Activated CD4-positive, alpha-beta T cell treated with anti-CD3 and anti-CD28 coated beads for 1 hour (primary cell): ENCODE results near the gene COX7A1.

Experiments
- DNase-seq: peaks from one replicate; pipeline ENCODE4 v3.0.0-alpha.2; 2020

COX7A1 gene

DNA sequence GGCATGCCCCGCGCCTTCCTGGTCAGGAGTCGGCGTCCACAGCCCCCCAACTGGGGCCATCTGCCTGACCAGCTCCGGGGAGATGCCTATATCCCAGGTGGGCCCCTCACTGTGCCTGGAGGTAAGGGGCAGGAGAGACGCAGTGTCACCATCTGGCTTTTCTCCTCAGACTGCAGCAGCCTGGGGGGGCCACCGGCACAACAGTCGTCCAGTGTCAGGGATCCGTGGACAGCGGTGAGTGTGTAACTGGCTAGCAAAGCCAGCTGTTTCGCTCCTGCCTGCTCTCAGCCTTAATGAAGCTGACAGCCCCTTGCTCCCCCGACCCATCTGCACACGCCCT, 41.1 kb downstream of the COX7A1 start:
- no peak for DNase-seq

- no peak for DNase-seq
Observed at GRCh38 chr19:36110487-36111199, 41.6 kb downstream of the COX7A1 start, which contains the start of gene OVOL3. TSS of gene OVOL3 (plus strand) at chr19:36111143. CDS start at chr19:36111203, 60 bp downstream.

DNA sequence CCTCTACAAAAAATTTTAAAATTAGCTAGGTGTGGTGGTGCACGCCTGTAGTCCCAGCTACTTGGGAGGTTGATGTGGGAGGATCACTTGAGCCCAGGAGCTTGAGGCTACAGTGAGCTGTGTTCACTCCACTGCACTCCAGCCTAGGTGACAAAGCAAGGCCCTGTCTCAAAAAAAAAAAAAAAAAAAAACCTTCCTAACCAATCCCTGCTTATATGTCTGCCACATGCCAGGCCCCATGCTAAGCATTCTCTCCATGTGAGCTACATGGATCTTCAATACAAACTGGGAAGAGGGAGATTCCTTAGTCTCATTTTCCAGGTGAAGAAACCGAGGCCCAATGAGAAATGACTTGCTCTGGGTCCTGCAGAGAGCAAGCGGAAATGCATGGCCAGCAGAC, 43.6 kb downstream of the COX7A1 start:
- DNase-seq = no peak

DNA sequence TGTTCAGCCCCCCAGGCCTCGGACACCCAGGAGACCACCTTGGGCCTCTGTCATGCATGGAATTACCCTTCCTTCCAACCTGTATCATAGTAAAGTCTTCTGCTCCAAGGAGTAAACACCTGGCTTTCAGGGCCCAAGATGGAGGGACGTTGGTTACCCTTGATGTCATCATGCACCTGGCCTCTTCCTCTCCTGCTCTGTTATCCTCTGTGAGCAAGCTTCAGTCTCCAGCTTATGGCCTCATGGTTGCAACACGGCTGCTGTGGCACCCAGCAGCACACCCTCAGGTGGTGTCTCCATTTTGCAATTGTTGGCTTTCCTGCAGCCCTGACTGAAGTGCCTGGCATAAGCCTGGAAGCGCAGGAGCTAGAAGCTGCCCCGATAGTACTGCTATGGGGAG, 45.3 kb downstream of the COX7A1 start:
- DNase-seq = no peak

- DNase-seq = no peak
Observed at GRCh38 chr19:36106441-36106840, 45.8 kb downstream of the COX7A1 start.

GRCh38 chr19:36103842-36104552, 48.2 kb downstream of the COX7A1 start:
- no peak for DNase-seq

- DNase-seq = no peak
Observed at GRCh38 chr19:36103040-36103626, 49.1 kb downstream of the COX7A1 start.

DNA sequence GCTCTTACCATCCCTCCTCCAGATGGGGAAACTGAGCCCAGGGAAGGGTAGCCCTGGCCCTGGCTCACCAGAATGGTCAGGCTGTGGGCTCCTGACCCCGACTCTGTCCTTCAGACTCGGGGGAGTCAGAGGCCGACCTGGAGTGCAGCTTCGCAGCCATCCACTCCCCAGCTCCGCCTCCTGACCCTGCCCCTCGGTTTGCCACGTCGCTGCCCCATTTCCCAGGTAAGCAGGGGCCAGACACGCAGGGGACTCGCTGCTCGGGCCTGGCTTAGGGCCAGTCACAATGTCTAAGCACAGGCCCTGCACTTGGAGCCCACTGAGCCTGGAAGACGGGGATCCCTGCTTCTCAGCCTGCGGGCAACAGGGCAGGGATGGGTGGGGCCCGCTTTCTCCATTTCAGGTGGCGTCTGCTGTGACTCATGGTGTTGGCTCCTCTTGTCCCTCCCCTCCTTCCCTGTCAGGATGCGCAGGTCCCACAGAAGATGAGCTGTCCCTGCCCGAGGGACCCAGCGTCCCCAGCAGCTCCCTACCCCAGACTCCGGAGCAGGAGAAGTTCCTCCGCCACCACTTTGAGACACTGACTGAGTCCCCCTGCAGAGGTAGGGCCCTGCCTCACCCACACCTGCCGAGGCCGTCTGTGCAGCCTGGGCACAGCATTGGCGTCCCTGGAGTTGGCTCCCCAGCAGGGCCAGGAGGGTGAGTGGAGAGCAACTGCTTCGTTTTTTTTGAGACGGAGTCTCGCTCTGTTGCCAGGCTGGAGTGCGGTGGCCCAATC, 50.5 kb downstream of the COX7A1 start:
- no peak for DNase-seq
